ENCODE results near the gene NT5C2. TPM values are rescaled to one million over a fixed set of nuclear protein-coding genes. Genes with fewer than 3 reads are reported as not detected.

NT5C2 gene
- total RNA-seq, 4 donors from 2014 or later: 28.4 to 51.5 (median 33.2) TPM

GRCh38 chr10:103114876-103115275 is 78.2 kb downstream of the NT5C2 start:
- no peaks in the 10 kb centered on the region for H3K36me3 ChIP-seq
- H3K9me3 ChIP-seq: no peaks in the 10 kb centered on the region
- H3K27me3 ChIP-seq: no peaks in the 10 kb centered on the region
- H3K4me3 ChIP-seq: no peak overlapping the region
- TF ChIP-seq EP300 (IDR thresholded peaks at IDR 0.05): no peak
- no peak for TF ChIP-seq POLR2AphosphoS5 (IDR thresholded peaks at IDR 0.05)
- TF ChIP-seq POLR2A (IDR thresholded peaks at IDR 0.05): no peak
- no peak for TF ChIP-seq CTCF (IDR thresholded peaks at IDR 0.05)
- 88% methylated on average over 6 of the region's 6 CpGs for WGBS
- DNase-seq (ENCODE audit: low spot score in 2 of 2): no peak
- no peak overlapping the region for H3K27ac ChIP-seq
- peaks cover 28% of the 10 kb centered on the region for H3K4me1 ChIP-seq

- DNase-seq (ENCODE audit: low spot score in 2 of 2): no peak
- TF ChIP-seq EP300 (IDR thresholded peaks at IDR 0.05): no peak
- no peak for TF ChIP-seq POLR2A (IDR thresholded peaks at IDR 0.05)
- TF ChIP-seq POLR2AphosphoS5 (IDR thresholded peaks at IDR 0.05): no peak
- no peak for TF ChIP-seq CTCF (IDR thresholded peaks at IDR 0.05)
- Histone ChIP-seq H3K27ac (peak overlapping the region; percentile 52), H3K9me3 (no peaks in the 10 kb centered on the region), H3K4me1 (peaks cover 30% of the 10 kb centered on the region), H3K4me3 (no peak overlapping the region), H3K36me3 (no peaks in the 10 kb centered on the region), H3K27me3 (no peaks in the 10 kb centered on the region)
- 79% methylated on average over 4 of the region's 4 CpGs for WGBS
These were observed 80.9 kb downstream of the NT5C2 start for GRCh38 chr10:103111918-103112877.

GRCh38 chr10:103111031-103111917 is 81.8 kb downstream of the NT5C2 start:
- no peak for DNase-seq (ENCODE audit: low spot score in 2 of 2)
- TF ChIP-seq EP300 (IDR thresholded peaks at IDR 0.05) (no peak), CTCF (IDR thresholded peaks at IDR 0.05) (no peak), POLR2AphosphoS5 (IDR thresholded peaks at IDR 0.05) (no peak), POLR2A (IDR thresholded peaks at IDR 0.05) (no peak)
- 35% methylated on average over 2 of the region's 2 CpGs for WGBS
- Histone ChIP-seq H3K27ac (peak overlapping the region; percentile 52), H3K4me1 (peaks cover 30% of the 10 kb centered on the region), H3K27me3 (no peaks in the 10 kb centered on the region), H3K9me3 (no peaks in the 10 kb centered on the region), H3K4me3 (no peak overlapping the region), H3K36me3 (no peaks in the 10 kb centered on the region)

- Histone ChIP-seq H3K36me3 (peaks cover under 1% of the 10 kb centered on the region), H3K27ac (peak overlapping the region; percentile 52), H3K27me3 (no peaks in the 10 kb centered on the region), H3K4me1 (peaks cover 30% of the 10 kb centered on the region), H3K4me3 (no peak overlapping the region), H3K9me3 (no peaks in the 10 kb centered on the region)
- TF ChIP-seq CTCF (IDR thresholded peaks at IDR 0.05): no peak
- no peak for TF ChIP-seq EP300 (IDR thresholded peaks at IDR 0.05)
- TF ChIP-seq POLR2AphosphoS5 (IDR thresholded peaks at IDR 0.05): no peak
- no peak for TF ChIP-seq POLR2A (IDR thresholded peaks at IDR 0.05)
- no peak for DNase-seq (ENCODE audit: low spot score in 2 of 2)
These were observed 82.7 kb downstream of the NT5C2 start for GRCh38 chr10:103110407-103110806.
